ENCODE results near the gene DUX4.
"Not testable (repeated sequence)": the region's sequence is repeated elsewhere in the genome, so short reads cannot be mapped to it uniquely, and the experiment has no call there.

The DUX4 gene

GRCh38 chr4:190173428-190173827 lies at the start of gene DUX4:
DUX4 (plus strand) TSS chr4:190173774; CDS start chr4:190173774, 0 bp downstream.
- not testable (repeated sequence) for DNase-seq

- DNase-seq: not testable (repeated sequence)
Observed at GRCh38 chr4:190175436-190175835, 1.9 kb downstream of the DUX4 start.

- DNase-seq: not testable (repeated sequence)
Observed at GRCh38 chr4:190177727-190178605, 4.4 kb downstream of the DUX4 start.

- DNase-seq: not testable (repeated sequence)
Observed at GRCh38 chr4:190178606-190178990, 5.0 kb downstream of the DUX4 start.

- DNase-seq: not testable (repeated sequence)
Observed at GRCh38 chr4:190179030-190179739, 5.6 kb downstream of the DUX4 start.

- DNase-seq: not testable (repeated sequence)
Observed at GRCh38 chr4:190179740-190180094, 6.1 kb downstream of the DUX4 start.

GRCh38 chr4:190180947-190181346 lies 7.4 kb downstream of the DUX4 start:
- not testable (repeated sequence) for DNase-seq

- DNase-seq: peak; percentile 1
Observed at GRCh38 chr4:190181481-190182100, 8.0 kb downstream of the DUX4 start.

GRCh38 chr4:190203510-190203909 lies 29.9 kb downstream of the DUX4 start:
- peak; percentile 1 for DNase-seq

All from stimulated activated CD4-positive, alpha-beta T cell treated with anti-CD3 and anti-CD28 coated beads, Interleukin-4, amount 100 ng/mL, for 1 hour (primary cell).